Chondrocyte (in vitro differentiated cells): ENCODE measurements around the gene SPHKAP. TPM values are rescaled to one million over a fixed set of nuclear protein-coding genes. Genes with fewer than 3 reads are reported as not detected.
A peak's percentile ranks its signal among the peaks of the same experiment; 100 is the strongest.
"Not testable (repeated sequence)": the region's sequence is repeated elsewhere in the genome, so short reads cannot be mapped to it uniquely, and the experiment has no call there.

Experiments used
- DNase-seq: peaks from one replicate; pipeline ENCODE4 v3.0.0; 2021; ENCODE audit warnings: mixed read lengths, low spot score
- H3K27ac Mint-ChIP-seq: one replicate; pipeline ENCODE4 v1.8.0; 2021; ENCODE audit warnings: mild to moderate bottlenecking, moderate library complexity, mixed read lengths; ENCODE audit not compliant: unreplicated experiment
- H3K27me3 Mint-ChIP-seq: 2 replicates; pipeline ENCODE4 v1.8.0; 2021; ENCODE audit warnings: low read depth, mixed read lengths
- H3K36me3 Mint-ChIP-seq: 2 replicates; pipeline ENCODE4 v1.8.0; 2021; ENCODE audit warnings: low read depth, mixed read lengths
- H3K4me1 Mint-ChIP-seq: 2 replicates; pipeline ENCODE4 v1.8.0; 2021; ENCODE audit warnings: low read depth, mild to moderate bottlenecking, mixed read lengths
- H3K4me3 Mint-ChIP-seq: one replicate; pipeline ENCODE4 v1.8.0; 2021; ENCODE audit warnings: mild to moderate bottlenecking, moderate library complexity, mixed read lengths; ENCODE audit not compliant: unreplicated experiment
- H3K9me3 Mint-ChIP-seq: 2 replicates; pipeline ENCODE4 v1.8.0; 2021; ENCODE audit warnings: low read depth, mixed read lengths
- CTCF ChIP-seq: fragments of 200-600 bp; sonication (generic); IDR thresholded peaks from 2 replicates; pipeline ENCODE4 v1.5.0; 2021; ENCODE audit warnings: antibody characterized with exemption, mild to moderate bottlenecking, moderate library complexity
- long read RNA-seq: library from polyadenylated mRNA; stranded (forward); transcript quantifications from one replicate; pipeline ENCODE4 v2.0.0, GENCODE V29; 2021
- total RNA-seq: library from RNA; stranded (reverse); gene quantifications from 3 replicates; pipeline ENCODE4 v1.2.1, GENCODE V29; 2021

Gene SPHKAP, protein sequence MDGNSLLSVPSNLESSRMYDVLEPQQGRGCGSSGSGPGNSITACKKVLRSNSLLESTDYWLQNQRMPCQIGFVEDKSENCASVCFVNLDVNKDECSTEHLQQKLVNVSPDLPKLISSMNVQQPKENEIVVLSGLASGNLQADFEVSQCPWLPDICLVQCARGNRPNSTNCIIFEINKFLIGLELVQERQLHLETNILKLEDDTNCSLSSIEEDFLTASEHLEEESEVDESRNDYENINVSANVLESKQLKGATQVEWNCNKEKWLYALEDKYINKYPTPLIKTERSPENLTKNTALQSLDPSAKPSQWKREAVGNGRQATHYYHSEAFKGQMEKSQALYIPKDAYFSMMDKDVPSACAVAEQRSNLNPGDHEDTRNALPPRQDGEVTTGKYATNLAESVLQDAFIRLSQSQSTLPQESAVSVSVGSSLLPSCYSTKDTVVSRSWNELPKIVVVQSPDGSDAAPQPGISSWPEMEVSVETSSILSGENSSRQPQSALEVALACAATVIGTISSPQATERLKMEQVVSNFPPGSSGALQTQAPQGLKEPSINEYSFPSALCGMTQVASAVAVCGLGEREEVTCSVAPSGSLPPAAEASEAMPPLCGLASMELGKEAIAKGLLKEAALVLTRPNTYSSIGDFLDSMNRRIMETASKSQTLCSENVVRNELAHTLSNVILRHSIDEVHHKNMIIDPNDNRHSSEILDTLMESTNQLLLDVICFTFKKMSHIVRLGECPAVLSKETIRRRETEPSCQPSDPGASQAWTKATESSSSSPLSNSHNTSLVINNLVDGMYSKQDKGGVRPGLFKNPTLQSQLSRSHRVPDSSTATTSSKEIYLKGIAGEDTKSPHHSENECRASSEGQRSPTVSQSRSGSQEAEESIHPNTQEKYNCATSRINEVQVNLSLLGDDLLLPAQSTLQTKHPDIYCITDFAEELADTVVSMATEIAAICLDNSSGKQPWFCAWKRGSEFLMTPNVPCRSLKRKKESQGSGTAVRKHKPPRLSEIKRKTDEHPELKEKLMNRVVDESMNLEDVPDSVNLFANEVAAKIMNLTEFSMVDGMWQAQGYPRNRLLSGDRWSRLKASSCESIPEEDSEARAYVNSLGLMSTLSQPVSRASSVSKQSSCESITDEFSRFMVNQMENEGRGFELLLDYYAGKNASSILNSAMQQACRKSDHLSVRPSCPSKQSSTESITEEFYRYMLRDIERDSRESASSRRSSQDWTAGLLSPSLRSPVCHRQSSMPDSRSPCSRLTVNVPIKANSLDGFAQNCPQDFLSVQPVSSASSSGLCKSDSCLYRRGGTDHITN (N-terminal part only)
- total RNA-seq, result not detected in 3 replicates
- long read RNA-seq, result 0 reads

DNA sequence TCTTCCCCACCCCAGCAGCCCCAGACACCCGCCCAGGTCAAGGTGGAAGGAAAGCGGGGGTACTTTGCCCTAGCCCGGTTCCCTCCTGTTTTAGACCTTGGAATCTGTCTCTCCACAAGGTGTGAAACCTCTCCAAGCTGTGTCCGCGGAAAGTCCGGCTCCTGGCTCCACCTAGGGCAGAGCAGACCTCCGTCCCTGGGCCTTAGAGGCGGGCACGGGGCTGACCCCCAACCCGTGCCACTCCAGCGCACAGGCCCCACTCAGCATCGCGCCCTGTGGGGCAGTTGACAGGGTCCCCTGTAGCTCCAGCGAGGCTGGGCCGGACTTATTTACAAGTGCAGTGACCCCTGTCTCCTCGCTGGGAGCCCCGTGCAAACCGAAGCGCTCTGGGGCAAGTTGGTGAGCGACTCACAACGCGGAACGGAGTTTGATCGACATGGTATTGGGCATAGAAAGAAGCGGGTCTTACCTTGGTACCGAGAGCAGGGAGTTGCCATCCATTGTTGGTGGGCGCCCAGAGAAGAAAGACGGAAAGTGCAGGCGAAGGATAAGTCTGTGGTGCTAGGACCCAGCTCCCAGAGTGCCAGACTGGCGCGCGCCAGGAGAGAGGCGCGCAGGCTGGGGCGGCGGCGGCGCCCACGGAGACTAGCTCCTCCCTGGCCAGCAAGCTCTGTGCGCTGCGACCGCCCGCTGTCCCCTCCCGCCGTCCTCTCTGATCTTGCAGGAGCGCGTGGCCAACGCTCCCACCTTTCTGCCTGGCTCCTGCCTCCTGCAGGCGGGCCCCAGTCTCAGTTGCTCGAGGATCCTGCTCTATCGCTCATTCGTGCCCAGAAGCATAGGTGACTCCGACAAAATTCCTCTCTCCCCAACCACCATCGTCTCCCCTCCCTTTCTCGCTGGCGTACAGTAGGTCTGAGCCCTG lies at the start of gene SPHKAP:
SPHKAP (minus strand) TSS at position 590 of the 922 bp plus-strand sequence; CDS start at position 501, 89 bp downstream.
- TF ChIP-seq CTCF, result no peak
- peak within 1 kb of the TSS; percentile 12 for H3K4me3 Mint-ChIP-seq
- peaks cover 19% of the 10 kb centered on the region for H3K9me3 Mint-ChIP-seq
- peak; percentile 86 for DNase-seq
- no peak within 1 kb of the TSS for H3K27ac Mint-ChIP-seq
- H3K4me1 Mint-ChIP-seq, result peaks cover 6% of the 10 kb centered on the region
- peaks cover 37% of the 10 kb centered on the region for H3K27me3 Mint-ChIP-seq
- peaks cover 4% of the 10 kb centered on the region for H3K36me3 Mint-ChIP-seq

GRCh38 chr2:228227466-228227865 lies 46.0 kb upstream of the SPHKAP start:
- Mint-ChIP-seq H3K27me3 (no peaks in the 10 kb centered on the region), H3K9me3 (no peaks in the 10 kb centered on the region), H3K36me3 (no peaks in the 10 kb centered on the region), H3K27ac (no peak overlapping the region), H3K4me3 (no peak overlapping the region), H3K4me1 (no peaks in the 10 kb centered on the region)
- TF ChIP-seq CTCF, result no peak
- DNase-seq, result no peak

- no peak for DNase-seq
- Mint-ChIP-seq H3K4me3 (no peak overlapping the region), H3K9me3 (no peaks in the 10 kb centered on the region), H3K36me3 (no peaks in the 10 kb centered on the region), H3K27me3 (no peaks in the 10 kb centered on the region), H3K27ac (no peak overlapping the region), H3K4me1 (no peaks in the 10 kb centered on the region)
- no peak for TF ChIP-seq CTCF
Measured at GRCh38 chr2:228224410-228224809, 42.9 kb upstream of the SPHKAP start.

- DNase-seq, H3K4me1 Mint-ChIP-seq, H3K9me3 Mint-ChIP-seq, H3K27me3 Mint-ChIP-seq, H3K36me3 Mint-ChIP-seq, H3K4me3 Mint-ChIP-seq, H3K27ac Mint-ChIP-seq: not testable (repeated sequence)
Measured at GRCh38 chr2:228218593-228218992, 37.1 kb upstream of the SPHKAP start.

GRCh38 chr2:228197504-228197903 lies 16.0 kb upstream of the SPHKAP start:
- peaks cover 12% of the 10 kb centered on the region for H3K9me3 Mint-ChIP-seq
- H3K4me1 Mint-ChIP-seq, result no peaks in the 10 kb centered on the region
- TF ChIP-seq CTCF, result no peak
- H3K27me3 Mint-ChIP-seq, result peaks cover under 1% of the 10 kb centered on the region
- no peak for DNase-seq
- no peak overlapping the region for H3K4me3 Mint-ChIP-seq
- H3K27ac Mint-ChIP-seq, result no peak overlapping the region
- H3K36me3 Mint-ChIP-seq, result no peaks in the 10 kb centered on the region
